Measurements from ENCODE around the gene EPC2.

DNA sequence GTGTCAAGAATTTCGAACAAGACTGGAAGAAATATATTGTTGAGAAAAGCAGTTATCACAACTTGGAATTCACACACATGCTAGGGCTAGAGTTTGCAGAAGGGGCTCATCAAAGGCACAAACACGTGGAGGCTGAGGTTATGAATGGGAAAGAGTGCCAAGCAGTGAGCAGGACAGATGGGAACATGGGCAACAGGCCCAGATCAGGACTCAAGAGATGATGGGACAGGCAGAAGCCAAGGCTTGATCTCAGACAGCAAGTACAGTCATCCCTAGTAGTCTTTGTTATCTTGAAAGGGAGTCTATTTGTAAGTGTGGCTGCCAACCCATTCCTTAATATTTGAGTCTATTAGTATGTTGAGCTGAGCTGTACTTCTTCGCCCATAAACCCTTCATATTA, 22.2 kb upstream of the EPC2 start:
- TF ChIP-seq, protein P1, sequence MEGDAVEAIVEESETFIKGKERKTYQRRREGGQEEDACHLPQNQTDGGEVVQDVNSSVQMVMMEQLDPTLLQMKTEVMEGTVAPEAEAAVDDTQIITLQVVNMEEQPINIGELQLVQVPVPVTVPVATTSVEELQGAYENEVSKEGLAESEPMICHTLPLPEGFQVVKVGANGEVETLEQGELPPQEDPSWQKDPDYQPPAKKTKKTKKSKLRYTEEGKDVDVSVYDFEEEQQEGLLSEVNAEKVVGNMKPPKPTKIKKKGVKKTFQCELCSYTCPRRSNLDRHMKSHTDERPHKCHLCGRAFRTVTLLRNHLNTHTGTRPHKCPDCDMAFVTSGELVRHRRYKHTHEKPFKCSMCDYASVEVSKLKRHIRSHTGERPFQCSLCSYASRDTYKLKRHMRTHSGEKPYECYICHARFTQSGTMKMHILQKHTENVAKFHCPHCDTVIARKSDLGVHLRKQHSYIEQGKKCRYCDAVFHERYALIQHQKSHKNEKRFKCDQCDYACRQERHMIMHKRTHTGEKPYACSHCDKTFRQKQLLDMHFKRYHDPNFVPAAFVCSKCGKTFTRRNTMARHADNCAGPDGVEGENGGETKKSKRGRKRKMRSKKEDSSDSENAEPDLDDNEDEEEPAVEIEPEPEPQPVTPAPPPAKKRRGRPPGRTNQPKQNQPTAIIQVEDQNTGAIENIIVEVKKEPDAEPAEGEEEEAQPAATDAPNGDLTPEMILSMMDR (IDR thresholded peaks at IDR 0.05) = no peak
- TF ChIP-seq EZH2 (IDR thresholded peaks at IDR 0.05; ENCODE audit: borderline replicate concordance, insufficient read depth, low read depth, low read length, poor library complexity, severe bottlenecking) = no peak
